ENCODE data around the gene ADAMTSL3.

ADAMTSL3 gene

DNA sequence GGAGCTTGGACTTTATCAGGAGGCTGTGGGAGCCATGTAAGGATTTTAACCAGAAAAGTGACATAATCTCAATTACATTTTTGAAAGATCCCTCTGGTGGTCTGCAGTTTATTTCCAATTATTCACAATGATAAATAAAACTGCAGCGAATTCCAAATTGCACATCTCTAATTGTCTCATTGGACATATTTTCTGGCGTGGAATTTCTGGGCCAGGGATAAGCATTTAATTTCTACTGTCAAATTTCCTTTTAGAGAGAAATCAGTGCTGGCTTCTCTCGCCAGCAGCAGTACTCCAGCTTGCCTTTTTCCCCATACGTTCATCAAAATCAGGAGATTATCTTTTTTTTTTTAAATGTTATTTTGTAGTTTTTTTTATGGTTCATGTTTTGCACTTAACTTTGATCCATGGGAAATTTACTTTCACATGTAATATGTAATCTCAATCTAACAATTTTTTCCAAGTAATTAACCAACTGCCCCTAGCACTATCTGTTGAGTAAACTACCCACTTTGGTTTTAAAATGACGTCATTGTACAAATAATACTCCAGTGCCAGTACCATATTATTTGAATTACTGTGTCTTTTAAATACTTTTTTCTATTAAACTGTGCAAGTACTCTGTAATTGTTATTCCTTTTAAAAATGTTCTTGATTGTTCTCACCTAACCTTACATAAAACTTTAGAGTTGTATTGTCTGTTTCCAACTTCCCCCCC lies 251.8 kb downstream of the ADAMTSL3 start:
- Histone ChIP-seq H3K4me2 (ENCODE audit: low read depth, low read length, poor library complexity, severe bottlenecking) (no peak overlapping the region), H2AFZ (ENCODE audit: low read length) (no peak overlapping the region), H4K20me1 (ENCODE audit: insufficient read depth, low read length, poor library complexity, severe bottlenecking) (no peaks in the 10 kb centered on the region), H3K9ac (ENCODE audit: low read depth, low read length, poor library complexity, severe bottlenecking) (no peak overlapping the region), H3K36me3 (ENCODE audit: insufficient read depth, low read length) (no peaks in the 10 kb centered on the region), H3K27me3 (ENCODE audit: insufficient read depth, low read length, poor library complexity, severe bottlenecking) (no peaks in the 10 kb centered on the region), H3K4me3 (ENCODE audit: low read length, poor library complexity, severe bottlenecking) (no peak overlapping the region), H3K79me2 (ENCODE audit: insufficient read depth, low read length) (no peaks in the 10 kb centered on the region), H3K9me2 (replicated peaks; ENCODE audit: low read depth, low read length) (no peaks in the 10 kb centered on the region), H3K4me1 (ENCODE audit: insufficient read depth, low read length, poor library complexity, severe bottlenecking) (no peaks in the 10 kb centered on the region), H3F3A (ENCODE audit: low read depth) (no peaks in the 10 kb centered on the region), H3K9me3 (ENCODE audit: insufficient read depth, low read depth, low read length) (no peaks in the 10 kb centered on the region)
- TF ChIP-seq, protein P1, sequence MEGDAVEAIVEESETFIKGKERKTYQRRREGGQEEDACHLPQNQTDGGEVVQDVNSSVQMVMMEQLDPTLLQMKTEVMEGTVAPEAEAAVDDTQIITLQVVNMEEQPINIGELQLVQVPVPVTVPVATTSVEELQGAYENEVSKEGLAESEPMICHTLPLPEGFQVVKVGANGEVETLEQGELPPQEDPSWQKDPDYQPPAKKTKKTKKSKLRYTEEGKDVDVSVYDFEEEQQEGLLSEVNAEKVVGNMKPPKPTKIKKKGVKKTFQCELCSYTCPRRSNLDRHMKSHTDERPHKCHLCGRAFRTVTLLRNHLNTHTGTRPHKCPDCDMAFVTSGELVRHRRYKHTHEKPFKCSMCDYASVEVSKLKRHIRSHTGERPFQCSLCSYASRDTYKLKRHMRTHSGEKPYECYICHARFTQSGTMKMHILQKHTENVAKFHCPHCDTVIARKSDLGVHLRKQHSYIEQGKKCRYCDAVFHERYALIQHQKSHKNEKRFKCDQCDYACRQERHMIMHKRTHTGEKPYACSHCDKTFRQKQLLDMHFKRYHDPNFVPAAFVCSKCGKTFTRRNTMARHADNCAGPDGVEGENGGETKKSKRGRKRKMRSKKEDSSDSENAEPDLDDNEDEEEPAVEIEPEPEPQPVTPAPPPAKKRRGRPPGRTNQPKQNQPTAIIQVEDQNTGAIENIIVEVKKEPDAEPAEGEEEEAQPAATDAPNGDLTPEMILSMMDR (conservative IDR thresholded peaks at IDR 0.05; ENCODE audit: low read length) = no peak
- no peak for TF ChIP-seq EZH2phosphoT487 (IDR thresholded peaks at IDR 0.05; ENCODE audit: borderline replicate concordance)

DNA sequence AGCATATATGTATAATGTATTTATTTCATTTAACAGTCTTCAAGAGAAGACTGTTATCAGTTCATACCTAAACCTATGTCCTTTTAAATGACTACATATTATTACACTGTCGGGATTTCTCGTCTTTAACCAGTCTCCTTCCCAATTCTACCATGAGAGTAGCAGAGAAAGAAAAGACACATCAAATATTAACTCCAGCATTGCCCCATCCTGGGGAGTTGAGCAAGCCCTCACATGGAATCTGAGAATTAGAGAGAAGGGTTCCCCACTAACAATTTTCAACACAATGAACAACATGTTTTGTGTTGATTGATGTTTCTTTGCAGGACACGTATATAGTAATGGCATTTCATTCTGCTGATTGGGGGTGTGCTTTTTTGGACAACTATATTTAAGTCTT lies 257.4 kb downstream of the ADAMTSL3 start:
- Histone ChIP-seq H3K9ac (ENCODE audit: low read depth, low read length, poor library complexity, severe bottlenecking) (no peak overlapping the region), H3K27me3 (ENCODE audit: insufficient read depth, low read length, poor library complexity, severe bottlenecking) (no peaks in the 10 kb centered on the region), H4K20me1 (ENCODE audit: insufficient read depth, low read length, poor library complexity, severe bottlenecking) (no peaks in the 10 kb centered on the region), H3K4me3 (ENCODE audit: low read length, poor library complexity, severe bottlenecking) (no peak overlapping the region), H3K9me2 (replicated peaks; ENCODE audit: low read depth, low read length) (no peaks in the 10 kb centered on the region), H3K9me3 (ENCODE audit: insufficient read depth, low read depth, low read length) (no peaks in the 10 kb centered on the region), H3K4me1 (ENCODE audit: insufficient read depth, low read length, poor library complexity, severe bottlenecking) (no peaks in the 10 kb centered on the region), H2AFZ (ENCODE audit: low read length) (no peak overlapping the region), H3K79me2 (ENCODE audit: insufficient read depth, low read length) (no peaks in the 10 kb centered on the region), H3K4me2 (ENCODE audit: low read depth, low read length, poor library complexity, severe bottlenecking) (no peak overlapping the region), H3K36me3 (ENCODE audit: insufficient read depth, low read length) (no peaks in the 10 kb centered on the region), H3F3A (ENCODE audit: low read depth) (no peaks in the 10 kb centered on the region)
- TF ChIP-seq, protein P1 (conservative IDR thresholded peaks at IDR 0.05; ENCODE audit: low read length) = no peak
- no peak for TF ChIP-seq EZH2phosphoT487 (IDR thresholded peaks at IDR 0.05; ENCODE audit: borderline replicate concordance)

DNA sequence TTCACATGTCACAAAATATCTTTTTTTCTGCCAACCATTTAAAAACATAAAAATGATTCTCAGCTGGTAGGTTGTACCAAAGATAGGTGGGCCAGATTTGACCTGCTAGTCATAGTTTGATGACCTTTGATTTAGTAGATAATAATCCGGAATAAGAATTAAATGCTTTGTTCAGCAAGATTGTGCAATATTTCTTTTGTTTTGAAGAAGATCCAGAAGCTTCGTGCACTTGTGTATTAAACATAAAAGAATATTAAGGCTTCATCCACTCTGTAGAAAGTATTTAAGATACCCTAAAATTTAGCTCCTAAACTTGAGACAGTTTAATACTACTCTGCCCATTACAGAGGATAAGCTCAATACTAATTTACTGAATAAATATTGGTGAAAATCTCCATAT lies 258.4 kb downstream of the ADAMTSL3 start:
- H3K27me3 ChIP-seq (ENCODE audit: insufficient read depth, low read length, poor library complexity, severe bottlenecking) = no peaks in the 10 kb centered on the region
- no peaks in the 10 kb centered on the region for H3F3A ChIP-seq (ENCODE audit: low read depth)
- H4K20me1 ChIP-seq (ENCODE audit: insufficient read depth, low read length, poor library complexity, severe bottlenecking) = no peaks in the 10 kb centered on the region
- H3K9ac ChIP-seq (ENCODE audit: low read depth, low read length, poor library complexity, severe bottlenecking) = no peak overlapping the region
- no peak overlapping the region for H2AFZ ChIP-seq (ENCODE audit: low read length)
- no peaks in the 10 kb centered on the region for H3K36me3 ChIP-seq (ENCODE audit: insufficient read depth, low read length)
- TF ChIP-seq, protein P1 (conservative IDR thresholded peaks at IDR 0.05; ENCODE audit: low read length) = no peak
- no peak for TF ChIP-seq EZH2phosphoT487 (IDR thresholded peaks at IDR 0.05; ENCODE audit: borderline replicate concordance)
- no peaks in the 10 kb centered on the region for H3K9me3 ChIP-seq (ENCODE audit: insufficient read depth, low read depth, low read length)
- no peak overlapping the region for H3K4me3 ChIP-seq (ENCODE audit: low read length, poor library complexity, severe bottlenecking)
- no peaks in the 10 kb centered on the region for H3K9me2 ChIP-seq (replicated peaks; ENCODE audit: low read depth, low read length)
- no peaks in the 10 kb centered on the region for H3K4me1 ChIP-seq (ENCODE audit: insufficient read depth, low read length, poor library complexity, severe bottlenecking)
- no peak overlapping the region for H3K4me2 ChIP-seq (ENCODE audit: low read depth, low read length, poor library complexity, severe bottlenecking)
- no peaks in the 10 kb centered on the region for H3K79me2 ChIP-seq (ENCODE audit: insufficient read depth, low read length)
